Skeletal muscle cell (primary cell): ENCODE measurements around the gene WARS2.

ENCODE experiments used
- DNase-seq: peaks from one replicate; pipeline ENCODE4 v3.0.0-alpha.2; 2010; ENCODE audit warnings: low read depth
- H3K4me3 ChIP-seq: 2 replicates; pipeline ENCODE4 v1.5.1; 2011; ENCODE audit warnings: low read depth, mild to moderate bottlenecking, control low read depth, low read length, moderate library complexity

WARS2 gene

GRCh38 chr1:118989006-118989815 lies 151.2 kb downstream of the WARS2 start:
- DNase-seq: no peak
- H3K4me3 ChIP-seq: peak overlapping the region; percentile 73

DNA sequence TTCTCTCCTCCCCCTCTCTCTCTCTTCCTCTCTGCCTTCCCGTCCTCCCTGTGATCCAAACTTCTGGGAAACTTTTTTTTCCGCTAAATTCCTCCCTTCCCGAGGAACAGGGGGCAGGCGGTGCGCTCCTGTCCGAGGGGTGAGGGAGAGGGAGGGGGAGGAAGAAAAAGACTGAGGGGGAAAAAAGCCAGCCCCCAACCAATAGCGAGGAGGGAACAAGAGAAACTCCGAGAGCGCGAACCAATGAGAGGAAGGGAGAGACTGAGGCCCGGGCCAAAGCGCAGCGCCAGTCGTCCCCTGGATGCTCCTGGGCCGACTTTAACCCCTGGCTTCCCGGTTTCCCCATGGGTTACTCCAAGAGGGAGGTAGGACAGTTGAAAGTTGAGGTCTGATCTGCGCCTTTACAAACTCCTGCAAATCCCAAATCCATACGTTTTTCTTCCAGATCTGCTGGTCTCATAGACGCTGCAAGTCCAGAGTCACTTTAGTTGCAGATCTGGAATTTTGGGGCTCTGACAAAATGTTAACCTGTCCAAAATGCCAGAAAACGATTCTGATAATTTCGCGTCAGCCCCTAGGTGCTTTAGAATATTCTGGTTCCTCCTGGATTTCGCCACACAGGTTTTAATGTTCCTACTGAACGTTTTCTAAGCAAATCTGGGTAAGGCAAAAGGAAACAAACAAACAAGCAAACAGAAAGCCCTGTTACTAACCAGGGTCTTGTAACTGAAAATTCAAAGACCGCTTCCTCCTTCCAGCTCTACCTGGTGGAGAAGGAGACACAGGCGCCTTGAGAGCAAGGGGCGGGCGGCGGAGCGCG lies 152.1 kb downstream of the WARS2 start, which contains the start of gene TBX15:
Gene TBX15, minus strand, starts transcription at position 158 of the 820 bp plus-strand sequence. CDS start 548 bp downstream, outside the sequence.
- peak; percentile 82 for DNase-seq

GRCh38 chr1:118987468-118988185 lies 152.8 kb downstream of the WARS2 start:
- H3K4me3 ChIP-seq: peak overlapping the region; percentile 73

More for the DNA sequence above, 152.1 kb downstream of the WARS2 start, which contains the start of gene TBX15:
- H3K4me3 ChIP-seq: peak within 1 kb of the TSS; percentile 73

GRCh38 chr1:118986555-118987467 lies 153.6 kb downstream of the WARS2 start:
- no peak for DNase-seq
- H3K4me3 ChIP-seq: peak overlapping the region; percentile 73

More at GRCh38 chr1:118987468-118988185, 152.8 kb downstream of the WARS2 start:
- no peak for DNase-seq

DNA sequence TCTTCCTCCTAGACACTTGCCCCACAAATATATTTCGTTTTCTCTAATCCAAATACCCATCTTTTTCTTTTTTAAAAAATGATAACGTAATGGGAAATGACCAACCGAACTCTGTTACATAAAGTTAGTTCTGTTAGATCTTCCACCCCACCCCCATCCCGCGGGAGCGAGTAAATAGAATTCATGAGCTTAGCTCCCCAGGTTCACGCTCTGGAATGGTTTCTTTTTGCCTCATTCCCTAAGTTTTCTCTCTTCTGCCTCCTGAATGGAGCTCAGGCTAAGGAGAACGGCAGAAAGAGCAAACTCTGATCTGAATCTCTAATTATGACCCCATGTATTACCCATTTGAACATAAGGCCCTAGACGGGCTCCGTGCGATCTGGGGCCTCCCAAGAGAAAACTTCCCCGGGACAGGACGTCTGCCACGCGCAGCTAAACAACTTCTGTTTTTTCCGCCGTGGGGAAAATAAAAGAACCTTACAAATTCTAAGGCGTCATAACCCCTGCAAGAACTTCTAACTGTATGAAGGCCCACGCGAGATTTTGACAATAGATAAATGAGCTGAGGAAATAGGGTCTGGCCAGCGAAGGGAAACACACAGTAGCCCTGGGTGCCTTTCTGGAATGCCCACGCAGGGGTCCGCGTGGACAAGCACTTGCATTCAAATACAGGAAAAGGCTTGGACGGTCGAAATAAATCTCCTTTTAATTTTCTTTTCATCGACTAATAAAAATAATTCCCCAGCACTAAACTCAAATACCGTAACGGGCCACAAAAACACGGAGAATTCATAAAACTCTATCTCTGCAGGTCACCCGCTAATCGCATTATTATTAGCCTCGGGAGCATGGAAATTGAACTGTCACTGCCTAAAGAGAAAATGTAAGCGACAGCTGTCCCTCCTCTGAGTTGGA lies 154.6 kb downstream of the WARS2 start:
- peak overlapping the region; percentile 73 for H3K4me3 ChIP-seq
- no peak for DNase-seq

DNA sequence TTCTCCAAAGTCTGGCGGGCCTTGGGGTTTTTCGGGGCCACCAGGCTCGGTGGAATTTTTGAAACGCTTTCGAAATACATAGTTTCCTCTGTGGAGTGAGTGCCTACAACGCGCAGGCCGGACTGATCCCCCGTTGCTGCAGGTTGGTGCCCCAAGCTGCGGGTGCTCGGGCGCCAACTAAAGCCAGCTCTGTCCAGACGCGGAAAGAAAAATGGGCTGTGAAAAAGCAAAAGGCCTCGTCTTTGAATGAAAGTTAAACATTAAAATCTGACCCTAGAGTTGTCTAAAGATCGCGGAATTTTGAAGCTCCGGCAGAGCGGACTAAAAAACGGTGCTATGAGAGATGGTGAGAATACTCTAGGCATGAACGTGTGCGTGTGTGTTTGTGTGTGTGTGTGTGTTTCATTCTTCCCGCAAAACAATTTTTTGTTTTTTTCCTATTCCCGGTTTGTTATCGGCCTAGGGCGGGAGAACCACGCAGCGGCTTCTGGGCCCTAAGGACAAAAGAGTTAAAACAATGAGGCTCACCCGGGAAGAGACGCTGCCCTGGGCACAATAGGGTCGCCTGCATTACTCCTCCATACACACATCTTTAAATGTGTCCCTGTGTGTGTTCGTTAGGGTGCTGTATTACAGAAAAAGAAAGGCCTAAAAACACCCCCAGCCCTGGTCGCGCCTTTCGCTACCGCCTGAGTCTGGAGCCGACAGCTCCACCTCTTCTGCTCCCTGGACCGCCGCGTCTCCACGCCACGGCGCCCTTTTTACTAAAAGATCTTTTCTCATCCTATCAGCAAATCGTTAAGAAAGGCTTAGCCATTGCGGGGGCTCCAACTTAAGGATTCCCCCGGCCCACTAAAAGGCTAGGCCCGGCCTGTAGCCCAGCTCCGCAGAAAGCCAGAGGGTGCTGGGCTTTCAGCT lies 155.5 kb downstream of the WARS2 start:
- H3K4me3 ChIP-seq: peak overlapping the region; percentile 73
- DNase-seq: no peak

DNA sequence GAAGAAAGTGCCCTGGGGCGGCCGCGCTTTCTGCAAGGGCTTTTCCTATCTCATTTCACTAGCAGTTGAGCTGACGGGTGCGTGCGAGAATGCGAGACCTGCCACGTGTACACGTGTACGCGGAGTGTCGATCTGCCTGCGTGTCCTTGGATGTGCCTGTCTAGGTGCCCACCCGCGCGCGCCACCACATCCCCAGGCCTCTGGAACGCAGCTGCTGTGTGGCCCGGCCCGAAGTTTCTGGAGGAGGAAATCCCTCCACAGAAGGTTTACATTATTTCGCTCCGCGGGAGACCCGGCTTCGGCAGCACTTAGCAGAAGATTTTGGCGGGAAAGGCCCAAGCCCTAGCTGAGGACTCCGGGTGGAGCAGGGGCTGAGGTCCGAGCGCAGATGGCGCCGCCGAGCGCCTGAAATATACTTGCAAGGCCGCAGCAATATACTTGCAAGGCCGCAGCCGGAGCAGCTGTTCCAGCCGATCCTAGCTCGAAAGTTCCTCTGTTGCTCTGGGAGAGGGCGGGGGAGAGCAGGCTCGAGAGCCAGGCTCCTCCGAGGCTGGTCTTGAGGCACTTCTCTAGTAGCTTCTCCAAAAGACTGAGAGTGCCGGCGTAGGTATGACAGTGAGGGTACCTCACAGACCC lies 156.2 kb downstream of the WARS2 start:
- H3K4me3 ChIP-seq: peak overlapping the region; percentile 73
- DNase-seq: no peak

DNA sequence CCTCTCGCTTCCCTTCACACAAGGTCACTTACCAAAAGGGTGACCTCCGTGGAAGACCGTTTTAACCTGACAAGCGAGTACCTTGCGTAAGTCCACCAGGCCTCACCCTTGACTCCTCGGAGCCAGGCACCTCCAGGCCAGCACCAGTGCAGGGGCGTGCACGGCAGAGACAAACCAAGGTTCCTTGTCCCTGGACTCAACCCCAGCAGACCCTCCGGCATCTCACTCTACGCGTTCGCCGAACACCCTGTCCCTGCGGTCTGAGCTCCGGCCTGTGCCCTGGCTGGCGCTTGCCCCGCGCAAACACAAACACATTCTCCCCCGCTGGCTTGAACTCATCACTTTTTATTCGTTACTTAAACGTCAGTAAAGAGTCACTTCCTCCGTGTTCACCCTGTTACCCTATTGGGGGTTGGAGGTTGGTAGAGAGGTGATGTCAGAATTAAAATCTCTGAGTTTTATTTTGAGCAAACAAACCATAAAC lies 156.9 kb downstream of the WARS2 start:
- peak; percentile 60 for DNase-seq

GRCh38 chr1:118982821-118983557 lies 157.5 kb downstream of the WARS2 start:
- H3K4me3 ChIP-seq: peak overlapping the region; percentile 73
- DNase-seq: no peak

More for the DNA sequence above, 156.9 kb downstream of the WARS2 start:
- peak overlapping the region; percentile 73 for H3K4me3 ChIP-seq

DNA sequence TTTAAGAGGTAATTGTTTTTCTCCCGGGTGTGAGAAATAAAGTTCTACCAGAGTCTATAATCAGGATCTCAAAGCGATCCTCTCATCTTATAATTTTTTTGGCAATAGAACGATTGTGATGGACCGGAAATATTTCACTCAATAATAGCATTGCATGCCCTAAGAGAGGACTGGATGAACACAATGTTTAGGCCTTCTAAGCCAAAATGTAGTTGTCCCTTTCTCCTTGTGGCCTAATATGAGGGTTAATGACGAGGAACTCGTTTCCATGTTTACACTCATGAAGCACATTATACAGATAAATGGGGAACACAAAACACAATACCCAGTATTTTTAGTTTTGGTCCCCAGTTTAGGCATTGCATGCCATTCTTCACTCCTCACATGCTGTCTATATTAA lies 158.2 kb downstream of the WARS2 start:
- H3K4me3 ChIP-seq: peak overlapping the region; percentile 73
- no peak for DNase-seq

DNA sequence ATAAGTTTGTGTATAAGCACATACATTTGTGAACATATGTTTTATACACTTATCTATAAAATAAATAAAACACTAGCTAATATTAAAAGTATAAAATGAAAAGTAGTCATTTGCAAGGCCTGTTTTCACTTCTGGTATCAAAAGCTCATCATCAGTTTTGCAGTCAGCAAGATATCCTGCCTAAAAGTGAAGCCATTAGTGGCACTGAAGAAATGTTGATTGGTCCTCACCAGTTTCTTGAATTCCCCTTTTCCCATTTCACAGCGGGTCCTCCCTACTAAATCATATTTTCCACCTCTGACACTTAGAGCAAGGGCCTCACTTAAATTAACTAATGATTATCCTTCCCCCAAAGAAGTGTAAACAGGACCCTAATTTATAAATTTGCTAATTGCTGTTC lies 159.0 kb downstream of the WARS2 start:
- peak overlapping the region; percentile 73 for H3K4me3 ChIP-seq
- DNase-seq: no peak
